Activated effector memory CD4-positive, alpha-beta T cell treated with Interleukin-2 at 50 U/mL for 16 hours (primary cell): ENCODE results near the gene C6.

ENCODE experiments used
- DNase-seq: peaks from one replicate; pipeline ENCODE4 v3.0.0-alpha.2; 2020

C6 gene

GRCh38 chr5:41118177-41118576 lies 95.2 kb downstream of the C6 start:
- DNase-seq: no peak

GRCh38 chr5:41115281-41115680 lies 98.1 kb downstream of the C6 start:
- no peak for DNase-seq

GRCh38 chr5:41112486-41113455 lies 100.6 kb downstream of the C6 start:
- DNase-seq: no peak

- DNase-seq: no peak
Measured at GRCh38 chr5:41109186-41109585, 104.1 kb downstream of the C6 start.

GRCh38 chr5:41102341-41102740 lies 111.0 kb downstream of the C6 start:
- DNase-seq: no peak

GRCh38 chr5:41097642-41098041 lies 115.7 kb downstream of the C6 start:
- no peak for DNase-seq

- no peak for DNase-seq
Measured at GRCh38 chr5:41095324-41096101, 117.8 kb downstream of the C6 start.

GRCh38 chr5:41094871-41095270 lies 118.5 kb downstream of the C6 start:
- DNase-seq: no peak

GRCh38 chr5:41093803-41094202 lies 119.5 kb downstream of the C6 start:
- no peak for DNase-seq
